ENCODE results near the gene RNF207.

Gene RNF207

GRCh38 chr1:6223617-6224016 lies 17.7 kb downstream of the RNF207 start:
- Mint-ChIP-seq H3K27me3 (no peaks in the 10 kb centered on the region), H3K36me3 (ENCODE audit: low read depth) (peaks cover 58% of the 10 kb centered on the region), H3K4me1 (ENCODE audit: low read depth) (no peaks in the 10 kb centered on the region), H3K9me3 (no peaks in the 10 kb centered on the region), H3K27ac (no peak overlapping the region), H3K4me3 (no peak overlapping the region)

- H3K27ac Mint-ChIP-seq = no peak overlapping the region
- no peaks in the 10 kb centered on the region for H3K4me1 Mint-ChIP-seq (ENCODE audit: low read depth)
- peaks cover 60% of the 10 kb centered on the region for H3K36me3 Mint-ChIP-seq (ENCODE audit: low read depth)
- H3K9me3 Mint-ChIP-seq = no peaks in the 10 kb centered on the region
- no peaks in the 10 kb centered on the region for H3K27me3 Mint-ChIP-seq
- H3K4me3 Mint-ChIP-seq = no peak overlapping the region
These were observed 18.8 kb downstream of the RNF207 start for GRCh38 chr1:6224718-6225117.

- peaks cover 57% of the 10 kb centered on the region for H3K36me3 Mint-ChIP-seq (ENCODE audit: low read depth)
- no peaks in the 10 kb centered on the region for H3K4me1 Mint-ChIP-seq (ENCODE audit: low read depth)
- no peak overlapping the region for H3K4me3 Mint-ChIP-seq
- H3K27me3 Mint-ChIP-seq = no peaks in the 10 kb centered on the region
- no peak overlapping the region for H3K27ac Mint-ChIP-seq
- no peaks in the 10 kb centered on the region for H3K9me3 Mint-ChIP-seq
These were observed 19.7 kb downstream of the RNF207 start for GRCh38 chr1:6225651-6226050.

GRCh38 chr1:6233376-6233775 lies 27.5 kb downstream of the RNF207 start:
- H3K4me1 Mint-ChIP-seq (ENCODE audit: low read depth) = peaks cover 23% of the 10 kb centered on the region
- H3K36me3 Mint-ChIP-seq (ENCODE audit: low read depth) = peaks cover 33% of the 10 kb centered on the region
- H3K4me3 Mint-ChIP-seq = no peak overlapping the region
- H3K27me3 Mint-ChIP-seq = no peaks in the 10 kb centered on the region
- H3K27ac Mint-ChIP-seq = no peak overlapping the region
- no peaks in the 10 kb centered on the region for H3K9me3 Mint-ChIP-seq

GRCh38 chr1:6234502-6235295 lies 28.8 kb downstream of the RNF207 start:
- H3K36me3 Mint-ChIP-seq (ENCODE audit: low read depth) = peaks cover 31% of the 10 kb centered on the region
- peaks cover 13% of the 10 kb centered on the region for H3K27me3 Mint-ChIP-seq
- no peaks in the 10 kb centered on the region for H3K9me3 Mint-ChIP-seq
- H3K27ac Mint-ChIP-seq = peak overlapping the region; percentile 90
- H3K4me1 Mint-ChIP-seq (ENCODE audit: low read depth) = peaks cover 23% of the 10 kb centered on the region
- H3K4me3 Mint-ChIP-seq = peak overlapping the region; percentile 92

GRCh38 chr1:6235296-6235677 lies 29.4 kb downstream of the RNF207 start:
- Mint-ChIP-seq H3K36me3 (ENCODE audit: low read depth) (peaks cover 29% of the 10 kb centered on the region), H3K9me3 (no peaks in the 10 kb centered on the region), H3K4me1 (ENCODE audit: low read depth) (peaks cover 23% of the 10 kb centered on the region), H3K27ac (peak overlapping the region; percentile 90), H3K4me3 (peak overlapping the region; percentile 92), H3K27me3 (peaks cover 19% of the 10 kb centered on the region)

GRCh38 chr1:6237093-6237492 lies 31.2 kb downstream of the RNF207 start:
- no peak overlapping the region for H3K27ac Mint-ChIP-seq
- H3K36me3 Mint-ChIP-seq (ENCODE audit: low read depth) = peaks cover 16% of the 10 kb centered on the region
- H3K27me3 Mint-ChIP-seq = peaks cover 31% of the 10 kb centered on the region
- peaks cover 29% of the 10 kb centered on the region for H3K4me1 Mint-ChIP-seq (ENCODE audit: low read depth)
- no peaks in the 10 kb centered on the region for H3K9me3 Mint-ChIP-seq
- no peak overlapping the region for H3K4me3 Mint-ChIP-seq

GRCh38 chr1:6239213-6239752 lies 33.4 kb downstream of the RNF207 start:
- Mint-ChIP-seq H3K9me3 (no peaks in the 10 kb centered on the region), H3K4me1 (ENCODE audit: low read depth) (peaks cover 20% of the 10 kb centered on the region), H3K36me3 (ENCODE audit: low read depth) (peaks cover under 1% of the 10 kb centered on the region), H3K4me3 (no peak overlapping the region), H3K27ac (peak overlapping the region; percentile 31), H3K27me3 (peaks cover 45% of the 10 kb centered on the region)

- no peak overlapping the region for H3K4me3 Mint-ChIP-seq
- no peaks in the 10 kb centered on the region for H3K9me3 Mint-ChIP-seq
- H3K27me3 Mint-ChIP-seq = peaks cover 48% of the 10 kb centered on the region
- H3K36me3 Mint-ChIP-seq (ENCODE audit: low read depth) = no peaks in the 10 kb centered on the region
- no peak overlapping the region for H3K27ac Mint-ChIP-seq
- H3K4me1 Mint-ChIP-seq (ENCODE audit: low read depth) = peaks cover 11% of the 10 kb centered on the region
These were observed 34.2 kb downstream of the RNF207 start for GRCh38 chr1:6239950-6240768.

GRCh38 chr1:6241107-6241886 lies 35.4 kb downstream of the RNF207 start:
- Mint-ChIP-seq H3K4me1 (ENCODE audit: low read depth) (peaks cover 11% of the 10 kb centered on the region), H3K4me3 (no peak overlapping the region), H3K27ac (no peak overlapping the region), H3K9me3 (no peaks in the 10 kb centered on the region), H3K27me3 (peaks cover 50% of the 10 kb centered on the region), H3K36me3 (ENCODE audit: low read depth) (no peaks in the 10 kb centered on the region)

GRCh38 chr1:6241887-6242740 lies 36.2 kb downstream of the RNF207 start:
- no peak overlapping the region for H3K4me3 Mint-ChIP-seq
- H3K4me1 Mint-ChIP-seq (ENCODE audit: low read depth) = peaks cover 19% of the 10 kb centered on the region
- H3K27me3 Mint-ChIP-seq = peaks cover 57% of the 10 kb centered on the region

GRCh38 chr1:6243053-6243834 lies 37.3 kb downstream of the RNF207 start:
- H3K27me3 Mint-ChIP-seq = peaks cover 63% of the 10 kb centered on the region
- H3K36me3 Mint-ChIP-seq (ENCODE audit: low read depth) = no peaks in the 10 kb centered on the region
- H3K4me3 Mint-ChIP-seq = no peak overlapping the region
- peaks cover 19% of the 10 kb centered on the region for H3K4me1 Mint-ChIP-seq (ENCODE audit: low read depth)
- no peak overlapping the region for H3K27ac Mint-ChIP-seq
- H3K9me3 Mint-ChIP-seq = no peaks in the 10 kb centered on the region

More at GRCh38 chr1:6241887-6242740, 36.2 kb downstream of the RNF207 start:
- no peaks in the 10 kb centered on the region for H3K36me3 Mint-ChIP-seq (ENCODE audit: low read depth)
- H3K9me3 Mint-ChIP-seq = no peaks in the 10 kb centered on the region
- no peak overlapping the region for H3K27ac Mint-ChIP-seq

- peaks cover 61% of the 10 kb centered on the region for H3K27me3 Mint-ChIP-seq
- no peak within 1 kb of the TSS for H3K4me3 Mint-ChIP-seq
- no peaks in the 10 kb centered on the region for H3K36me3 Mint-ChIP-seq (ENCODE audit: low read depth)
- no peak within 1 kb of the TSS for H3K27ac Mint-ChIP-seq
- H3K9me3 Mint-ChIP-seq = no peaks in the 10 kb centered on the region
- H3K4me1 Mint-ChIP-seq (ENCODE audit: low read depth) = peaks cover 22% of the 10 kb centered on the region
These were observed 38.1 kb downstream of the RNF207 start, which contains the start of gene HES3 for GRCh38 chr1:6243993-6244392. Gene HES3 (plus strand): TSS chr1:6244179. CDS start chr1:6244366, 187 bp downstream.

All from stimulated activated naive CD8-positive, alpha-beta T cell treated with anti-CD3 and anti-CD28 coated beads, Interleukin-15, Interleukin-2, amounts not matched to agents 100 ng/mL and 50 ng/mL, for 24 hours (primary cell).